Esophagus muscularis mucosa (tissue), 4 donors: ENCODE results near the gene SLC25A41. TPM values are rescaled to one million over a fixed set of nuclear protein-coding genes. Genes with fewer than 3 reads are reported as not detected.

ENCODE experiments used
- DNase-seq: peaks from one replicate; pipeline ENCODE4 v3.0.0-alpha.2; 2017; ENCODE audit errors: extremely low spot score
- H3K27ac ChIP-seq, 4 donors: fragments of 200-600 bp; sonication (generic); replicated peaks in 1 of 4; 1 replicate in 3 of 4; 2 replicates in 1 of 4; pipeline ENCODE4 v1.5.1; 2016 to 2019; ENCODE audit warnings: mild to moderate bottlenecking in 1 of 4
- H3K27me3 ChIP-seq, 4 donors: fragments of 200-600 bp; sonication (generic); one replicate each; pipeline versions ENCODE4 v1.5.1 to v1.6.0; 2016 to 2019
- H3K36me3 ChIP-seq, 4 donors: fragments of 200-600 bp; sonication (generic); one replicate each; pipeline ENCODE4 v1.5.1; 2016 to 2019
- H3K4me1 ChIP-seq, 4 donors: fragments of 200-600 bp; sonication (generic); one replicate each; pipeline ENCODE4 v1.5.1; 2016 to 2019
- H3K4me3 ChIP-seq, 4 donors: fragments of 200-600 bp; sonication (generic); 1 replicate in 2 of 4; 2 replicates in 2 of 4; pipeline ENCODE4 v1.5.1; 2016 to 2019; ENCODE audit warnings: mild to moderate bottlenecking in 4 of 4, moderate library complexity in 1 of 4
- H3K9me3 ChIP-seq, 4 donors: fragments of 200-600 bp; sonication (generic); 1 replicate in 3 of 4; 2 replicates in 1 of 4; pipeline ENCODE4 v1.5.1; 2016 to 2019
- EP300 ChIP-seq: sonication (generic); formaldehyde crosslinking; IDR thresholded peaks from one replicate; pipeline ENCODE4 v1.6.1; 2017; ENCODE audit warnings: antibody characterized with exemption
- POLR2A ChIP-seq: fragments of 450-650 bp; IDR thresholded peaks from one replicate; pipeline ENCODE4 v1.6.1; 2017; ENCODE audit warnings: antibody characterized with exemption, moderate library complexity, mild to moderate bottlenecking, low read depth
- POLR2AphosphoS5 ChIP-seq, 2 donors: sonication (generic); formaldehyde crosslinking; IDR thresholded peaks; one replicate each; pipeline ENCODE4 v1.6.1; 2017; ENCODE audit warnings: antibody characterized with exemption in 2 of 2
- WGBS: methylation state at CpG from one replicate; pipeline ENCODE4 v1.1.5; 2018; 5-methylcytosine and 5-hydroxymethylcytosine counted together
- intact Hi-C: fragments of 100-400 bp; cut with DNase I; formaldehyde crosslinking; loops from one replicate; pipeline ENCODE4 v1.15.1; 2023
- total RNA-seq, 4 donors: library from RNA; depleted of rRNA; stranded (reverse); fragments of >200 nt; gene quantifications; one replicate each; pipeline versions ENCODE4 v1.1.0 to v1.2.1, GENCODE V29; 2016
- TF ChIP-seq, protein P1 (sequence below), 3 experiments: fragments of 200-600 bp in 2 of 3; fragments of 450-650 bp in 1 of 3; sonication (generic) in 2 of 3; IDR thresholded peaks; one replicate each; pipeline ENCODE4 v1.5.1; 2017 to 2019; ENCODE audit warnings: antibody characterized with exemption in 3 of 3, mild to moderate bottlenecking in 2 of 3, moderate library complexity in 1 of 3

The SLC25A41 gene
- total RNA-seq, 4 donors from 2014 or later, result 0.32 to 2.4 (median 0.66) TPM; not detected in 1

DNA sequence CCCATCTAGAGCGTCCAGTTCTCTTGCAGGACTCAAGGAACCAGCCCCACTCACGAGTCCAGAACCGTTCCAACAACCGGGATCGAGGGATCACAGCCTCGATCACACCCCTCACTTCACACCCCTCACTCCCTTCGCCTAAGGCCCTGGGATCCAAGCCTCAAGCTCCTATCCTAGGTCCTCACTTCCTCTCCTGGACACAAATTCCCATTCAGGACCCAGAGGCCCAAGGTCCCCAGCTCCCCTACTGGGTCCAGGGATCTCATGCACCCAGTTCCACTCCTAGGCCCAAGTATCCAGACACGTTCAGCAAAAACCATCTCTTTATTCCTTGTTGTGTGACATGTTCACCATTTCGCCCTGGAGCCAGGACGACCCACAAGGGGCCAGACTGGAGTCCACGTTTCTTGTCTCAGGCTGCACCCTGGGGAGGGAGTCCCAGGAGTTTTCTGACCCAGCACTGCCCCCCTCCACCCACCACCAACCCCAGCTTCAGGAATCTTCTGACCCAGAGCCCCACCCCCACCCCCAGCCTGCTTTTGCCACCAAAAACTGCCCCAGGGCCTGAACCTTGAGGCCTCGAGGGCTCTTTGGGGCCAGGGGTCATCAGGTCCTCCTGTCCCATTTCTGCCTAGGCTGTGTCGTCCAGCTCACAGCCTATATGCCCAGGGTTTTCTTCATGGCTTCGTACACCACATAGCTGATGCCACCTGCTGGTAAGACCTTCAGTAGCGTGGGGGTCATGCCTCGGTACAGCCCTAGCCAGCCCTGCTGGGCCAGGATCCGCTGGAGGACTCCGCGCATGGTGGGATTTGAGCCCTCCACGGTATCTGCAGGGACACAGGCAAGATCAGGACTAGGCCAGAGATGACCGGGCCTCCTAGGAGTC, 7.6 kb downstream of the SLC25A41 start:
- Histone ChIP-seq H3K9me3 (no peaks in the 10 kb centered on the region), H3K36me3 (peaks cover 0 to 17% (median 12%) of the 10 kb centered on the region in 4 donors), H3K27me3 (no peaks in the 10 kb centered on the region), H3K4me3 (peak overlapping the region; percentile 28 to 82 (median 44)), H3K27ac (peak overlapping the region; percentile 84 to 94 (median 90)), H3K4me1 (peaks cover 28 to 38% (median 36%) of the 10 kb centered on the region in 4 donors)
- intact Hi-C loops, result no loop called here
- WGBS, result 94% methylated on average over 21 of the region's 21 CpGs
- no peak for DNase-seq
- TF ChIP-seq POLR2A (no peak), POLR2AphosphoS5 (IDR thresholded peaks at IDR 0.05) (no peak), EP300 (no peak)

DNA sequence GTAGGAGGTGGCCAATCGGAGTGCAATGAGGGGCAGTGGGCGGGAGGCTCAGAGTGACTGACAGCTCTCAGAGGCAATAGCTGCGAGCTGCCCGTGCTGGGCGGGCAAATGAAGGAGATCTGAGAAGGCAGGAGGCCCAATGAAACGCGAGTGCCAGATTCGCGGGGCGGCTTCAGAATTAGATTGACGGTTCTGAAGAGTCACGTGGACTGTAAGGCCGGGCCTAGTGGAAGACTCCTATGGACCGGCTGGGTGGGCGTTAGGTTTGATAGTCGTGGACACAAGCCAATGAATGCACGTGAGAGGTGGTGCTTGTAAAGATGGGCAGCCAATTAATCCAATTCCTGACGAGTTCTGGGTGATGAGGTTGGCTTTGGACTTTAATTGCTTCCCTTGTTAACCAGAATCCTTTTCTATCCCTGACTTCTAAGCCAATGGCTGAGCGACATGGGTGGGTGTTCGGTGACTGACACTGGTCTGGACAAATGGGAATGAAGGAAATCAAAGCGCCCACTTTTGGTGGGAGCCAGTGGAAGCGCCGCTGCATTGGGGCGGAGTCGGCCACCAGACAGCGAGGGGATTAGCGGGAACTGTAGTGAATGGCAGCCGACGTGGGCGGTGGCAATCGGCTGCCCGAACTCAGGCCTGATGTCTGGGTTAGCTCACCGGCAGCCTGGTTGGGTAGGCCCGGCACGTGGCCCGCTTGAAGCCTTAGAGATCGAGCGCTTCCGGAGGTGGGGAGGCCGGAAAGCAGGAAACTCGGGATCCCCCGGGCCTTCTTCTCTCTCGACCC, 8.4 kb downstream of the SLC25A41 start:
- DNase-seq, result peak; percentile 100
- Histone ChIP-seq H3K4me1 (peaks cover 28 to 45% (median 42%) of the 10 kb centered on the region in 4 donors), H3K27me3 (no peaks in the 10 kb centered on the region), H3K27ac (peak overlapping the region; percentile 84 to 94 (median 90)), H3K4me3 (peak overlapping the region; percentile 76 to 87 (median 84)), H3K36me3 (peaks cover 0 to 26% (median 21%) of the 10 kb centered on the region in 4 donors), H3K9me3 (no peaks in the 10 kb centered on the region)
- TF ChIP-seq EP300, result no peak
- TF ChIP-seq POLR2A, result no peak
- peak; percentile 57 to 64 for TF ChIP-seq POLR2AphosphoS5 (IDR thresholded peaks at IDR 0.05)
- TF ChIP-seq, protein P1, sequence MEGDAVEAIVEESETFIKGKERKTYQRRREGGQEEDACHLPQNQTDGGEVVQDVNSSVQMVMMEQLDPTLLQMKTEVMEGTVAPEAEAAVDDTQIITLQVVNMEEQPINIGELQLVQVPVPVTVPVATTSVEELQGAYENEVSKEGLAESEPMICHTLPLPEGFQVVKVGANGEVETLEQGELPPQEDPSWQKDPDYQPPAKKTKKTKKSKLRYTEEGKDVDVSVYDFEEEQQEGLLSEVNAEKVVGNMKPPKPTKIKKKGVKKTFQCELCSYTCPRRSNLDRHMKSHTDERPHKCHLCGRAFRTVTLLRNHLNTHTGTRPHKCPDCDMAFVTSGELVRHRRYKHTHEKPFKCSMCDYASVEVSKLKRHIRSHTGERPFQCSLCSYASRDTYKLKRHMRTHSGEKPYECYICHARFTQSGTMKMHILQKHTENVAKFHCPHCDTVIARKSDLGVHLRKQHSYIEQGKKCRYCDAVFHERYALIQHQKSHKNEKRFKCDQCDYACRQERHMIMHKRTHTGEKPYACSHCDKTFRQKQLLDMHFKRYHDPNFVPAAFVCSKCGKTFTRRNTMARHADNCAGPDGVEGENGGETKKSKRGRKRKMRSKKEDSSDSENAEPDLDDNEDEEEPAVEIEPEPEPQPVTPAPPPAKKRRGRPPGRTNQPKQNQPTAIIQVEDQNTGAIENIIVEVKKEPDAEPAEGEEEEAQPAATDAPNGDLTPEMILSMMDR (IDR thresholded peaks at IDR 0.05), result peak in 1 of 3 experiments; percentile 6
- intact Hi-C loops, result no loop called here
- WGBS, result 6% methylated on average over 42 of the region's 43 CpGs

DNA sequence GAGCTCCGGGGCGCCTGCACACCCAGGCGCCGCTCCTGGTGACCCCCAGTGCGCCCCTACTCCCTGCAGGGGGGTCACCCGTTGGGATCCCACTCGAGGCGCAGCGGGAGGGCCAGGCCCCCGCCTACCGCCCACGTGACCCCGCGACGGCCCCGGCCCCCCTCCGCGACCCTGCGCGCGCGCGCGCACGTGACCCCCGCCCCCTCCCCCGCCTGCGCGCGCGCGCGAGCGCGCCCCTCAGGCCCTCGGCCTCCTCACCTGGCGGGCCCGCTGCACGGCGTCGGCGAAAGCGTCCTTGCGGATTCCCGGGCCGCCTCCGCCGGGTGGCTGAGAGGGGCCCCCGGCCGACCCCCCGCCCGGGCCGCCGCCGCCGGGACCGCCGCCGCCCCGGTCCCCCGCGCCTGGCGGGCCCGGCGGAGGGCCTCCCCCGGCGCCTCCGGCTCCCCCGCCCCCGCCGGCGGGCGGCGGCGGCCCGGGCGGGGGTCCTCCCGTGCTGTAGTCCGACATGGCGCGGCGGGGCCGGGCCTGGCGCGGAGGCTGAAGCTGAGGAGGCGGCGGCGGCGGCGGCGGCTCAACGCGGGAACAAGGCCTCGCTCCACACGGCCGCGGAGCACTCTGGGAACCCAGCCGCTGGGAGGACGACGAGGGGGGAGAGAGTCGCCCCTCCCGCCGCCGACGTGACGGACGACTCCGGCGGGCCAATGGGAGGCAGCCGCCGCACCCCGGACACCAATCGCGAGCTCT, 9.2 kb downstream of the SLC25A41 start, which contains the start of gene KHSRP:
TSS of gene KHSRP (minus strand) at position 617 of the 744 bp plus-strand sequence. CDS start at position 507, 110 bp downstream.
- Histone ChIP-seq H3K27me3 (no peaks in the 10 kb centered on the region), H3K36me3 (peaks cover 7 to 33% (median 28%) of the 10 kb centered on the region in 4 donors), H3K4me3 (peak within 1 kb of the TSS; percentile 76 to 87 (median 84)), H3K27ac (peak within 1 kb of the TSS; percentile 84 to 94 (median 90)), H3K9me3 (no peaks in the 10 kb centered on the region), H3K4me1 (peaks cover 28 to 48% (median 42%) of the 10 kb centered on the region in 4 donors)
- TF ChIP-seq EP300, result no peak
- TF ChIP-seq POLR2AphosphoS5 (IDR thresholded peaks at IDR 0.05), result peak; percentile 87 to 94
- TF ChIP-seq, protein P1 (IDR thresholded peaks at IDR 0.05), result peak in 1 of 3 experiments; percentile 27
- TF ChIP-seq POLR2A, result no peak
- DNase-seq, result no peak
- intact Hi-C loops, result no loop called here
- WGBS, result 1% methylated on average over 62 of the region's 114 CpGs

DNA sequence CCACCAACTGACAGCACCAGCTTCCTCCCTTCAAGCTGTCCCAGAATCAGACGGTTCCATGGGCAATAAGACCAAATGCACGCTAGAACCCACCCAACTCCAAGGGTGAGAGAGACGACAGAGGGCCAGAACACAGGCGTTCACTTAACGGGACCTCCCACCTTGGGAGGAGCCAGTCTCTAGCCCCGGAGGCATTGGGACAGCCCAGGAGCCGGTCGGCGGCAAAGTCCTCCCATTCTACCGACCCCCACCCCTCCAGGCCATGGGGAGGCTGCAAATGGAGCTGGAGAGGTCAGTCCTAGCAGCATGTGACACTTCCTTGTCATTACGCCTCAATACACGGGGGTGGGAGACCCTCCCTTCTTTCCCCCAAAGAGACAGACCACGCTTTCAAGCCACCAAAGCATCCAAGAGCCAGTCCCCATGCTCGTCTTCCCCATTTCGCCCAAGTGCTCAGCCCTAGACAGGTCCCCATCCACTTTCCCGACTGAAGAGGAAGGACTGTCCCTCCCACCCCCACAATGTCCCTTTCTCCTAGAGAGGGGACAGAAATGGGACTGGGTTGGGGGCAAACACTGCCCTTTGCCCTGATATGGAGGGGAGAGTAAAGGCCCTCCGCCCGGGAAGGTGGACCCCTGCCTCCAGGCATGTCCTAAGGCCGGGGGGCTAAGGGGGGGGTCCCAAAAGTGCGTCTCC, 9.9 kb downstream of the SLC25A41 start:
- 3% methylated on average over 15 of the region's 20 CpGs for WGBS
- peaks cover 28 to 48% (median 42%) of the 10 kb centered on the region in 4 donors for H3K4me1 ChIP-seq
- no peaks in the 10 kb centered on the region for H3K9me3 ChIP-seq
- intact Hi-C loops, result no loop called here
- no peak for DNase-seq
- TF ChIP-seq, protein P1 (IDR thresholded peaks at IDR 0.05), result no peak
- TF ChIP-seq POLR2AphosphoS5 (IDR thresholded peaks at IDR 0.05) (no peak), EP300 (no peak), POLR2A (no peak)
- peaks cover 15 to 40% (median 35%) of the 10 kb centered on the region in 4 donors for H3K36me3 ChIP-seq
- H3K4me3 ChIP-seq, result peak overlapping the region; percentile 76 to 87 (median 84)
- no peaks in the 10 kb centered on the region for H3K27me3 ChIP-seq
- H3K27ac ChIP-seq, result peak overlapping the region; percentile 76 to 80 (median 79)
